Muscle of leg (tissue), 11 donors: ENCODE measurements around the gene BARHL1. TPM values are rescaled to one million over a fixed set of nuclear protein-coding genes. Genes with fewer than 3 reads are reported as not detected.
"Not testable (repeated sequence)": the region's sequence is repeated elsewhere in the genome, so short reads cannot be mapped to it uniquely, and the experiment has no call there.

Experiments used
- DNase-seq: peaks from one replicate; pipeline ENCODE4 v3.0.0; 2013
- H3K27ac ChIP-seq: one replicate; pipeline ENCODE4 v1.5.1; 2013; ENCODE audit warnings: mild to moderate bottlenecking, low read length, control low read depth
- H3K27me3 ChIP-seq: one replicate; pipeline ENCODE4 v1.6.1; 2013; ENCODE audit warnings: low read length; ENCODE audit not compliant: control insufficient read depth, insufficient read depth
- H3K36me3 ChIP-seq: one replicate; pipeline ENCODE4 v1.6.1; 2013; ENCODE audit warnings: low read length; ENCODE audit not compliant: control insufficient read depth, insufficient read depth
- H3K4me1 ChIP-seq: one replicate; pipeline ENCODE4 v1.6.1; 2013; ENCODE audit warnings: low read length; ENCODE audit not compliant: control insufficient read depth, insufficient read depth
- H3K4me3 ChIP-seq: one replicate; pipeline ENCODE4 v1.5.1; 2013; ENCODE audit warnings: low read length, control low read depth
- H3K9me3 ChIP-seq: replicated peaks from 2 replicates; pipeline ENCODE4 v1.6.1; 2013; ENCODE audit warnings: low read depth, low read length; ENCODE audit not compliant: control insufficient read depth
- WGBS: methylation state at CpG from one replicate; pipeline ENCODE4 v1.1.5; 2013; ENCODE audit warnings: missing lambda C conversion rate; ENCODE audit not compliant: insufficient coverage; 5-methylcytosine and 5-hydroxymethylcytosine counted together
- polyA plus RNA-seq, 8 donors: library from polyadenylated mRNA; unstranded; fragments of 120-200 nt; gene quantifications; one replicate each; pipeline versions ENCODE4 v1.2.1 to v1.2.3, GENCODE V29; 2013; ENCODE audit warnings: inconsistent platforms in 1 of 8, low replicate concordance in 1 of 8; ENCODE audit not compliant: insufficient read length in 8 of 8, insufficient read depth in 1 of 8
- total RNA-seq: library from RNA; stranded (reverse); fragments of 120-200 nt; gene quantifications from one replicate; pipeline ENCODE4 v1.2.4, GENCODE V29; 2013

The BARHL1 gene
- total and polyA plus RNA-seq, 9 donors, result not detected

DNA sequence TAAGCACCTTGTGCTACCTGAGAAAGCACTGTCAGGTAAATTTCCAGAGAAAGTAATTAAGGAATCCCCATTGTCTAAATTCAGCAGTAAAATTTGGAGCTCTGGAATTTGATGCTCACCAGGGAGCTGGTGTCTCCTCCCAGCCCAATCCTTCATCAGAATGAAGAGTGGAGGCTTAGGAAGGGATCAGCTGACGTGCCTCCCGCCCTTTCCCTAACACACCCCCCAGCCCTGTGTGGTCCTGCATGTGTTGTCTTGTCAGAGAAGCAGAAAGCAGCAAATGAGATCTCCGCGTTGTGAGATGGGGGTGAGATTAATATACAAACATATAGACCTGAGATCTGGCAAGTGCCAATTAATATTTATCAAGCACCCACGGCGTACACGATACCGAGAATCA is 26.9 kb upstream of the BARHL1 start:
- Histone ChIP-seq H3K27me3 (peaks cover 53% of the 10 kb centered on the region), H3K27ac (no peak overlapping the region), H3K9me3 (peaks cover 3% of the 10 kb centered on the region), H3K36me3 (no peaks in the 10 kb centered on the region), H3K4me3 (no peak overlapping the region), H3K4me1 (peaks cover 4% of the 10 kb centered on the region)
- no peak for DNase-seq
- WGBS, result 77% methylated on average over 4 of the region's 8 CpGs

DNA sequence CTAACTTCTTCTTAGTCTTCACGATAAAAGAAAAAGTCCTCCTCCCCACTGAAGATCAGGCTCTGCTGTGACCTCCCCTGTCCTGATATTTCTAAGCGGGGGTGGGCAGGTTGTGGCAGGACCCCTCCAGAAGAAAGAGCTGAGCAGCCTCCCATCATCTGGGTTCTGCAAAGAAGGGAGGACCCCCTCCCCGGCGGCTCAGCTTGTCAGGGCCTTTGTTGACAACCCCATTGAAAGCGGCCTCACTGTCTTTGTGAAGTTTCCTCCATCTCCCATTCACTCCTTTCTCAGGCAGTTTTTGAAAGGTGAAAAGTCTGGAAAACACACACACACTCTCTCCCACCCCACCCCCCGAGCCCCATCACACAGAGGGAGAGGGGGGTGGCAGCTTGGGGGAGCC is 26.2 kb upstream of the BARHL1 start:
- Histone ChIP-seq H3K4me1 (peaks cover 11% of the 10 kb centered on the region), H3K27me3 (peaks cover 58% of the 10 kb centered on the region), H3K27ac (no peak overlapping the region), H3K36me3 (no peaks in the 10 kb centered on the region), H3K4me3 (no peak overlapping the region), H3K9me3 (peaks cover 3% of the 10 kb centered on the region)
- 67% methylated on average over 1 of the region's 6 CpGs for WGBS
- DNase-seq, result no peak

DNA sequence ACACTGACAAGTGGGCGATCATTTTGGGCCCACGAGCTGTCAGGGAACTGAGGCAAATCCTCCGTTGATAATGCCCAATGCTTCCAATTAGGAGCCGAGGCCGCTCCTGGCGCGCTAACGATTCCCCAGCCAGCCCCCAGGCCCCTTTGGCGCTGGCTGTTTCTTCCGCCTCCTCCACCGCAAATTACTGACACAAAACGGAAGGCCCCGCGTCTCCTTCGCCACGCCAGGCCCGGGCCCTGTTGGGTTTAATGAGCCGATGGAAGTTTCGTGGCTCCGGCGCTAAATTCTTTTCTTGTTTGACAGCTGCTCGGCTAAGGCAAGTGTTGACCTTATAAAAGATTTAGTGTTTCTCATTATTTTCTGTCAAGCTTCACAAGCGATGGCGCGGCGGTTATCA is 25.7 kb upstream of the BARHL1 start:
- no peaks in the 10 kb centered on the region for H3K36me3 ChIP-seq
- WGBS, result 17% methylated on average over 12 of the region's 26 CpGs
- peaks cover 3% of the 10 kb centered on the region for H3K9me3 ChIP-seq
- peaks cover 59% of the 10 kb centered on the region for H3K27me3 ChIP-seq
- H3K27ac ChIP-seq, result no peak overlapping the region
- H3K4me1 ChIP-seq, result peaks cover 12% of the 10 kb centered on the region
- no peak for DNase-seq
- H3K4me3 ChIP-seq, result no peak overlapping the region

DNA sequence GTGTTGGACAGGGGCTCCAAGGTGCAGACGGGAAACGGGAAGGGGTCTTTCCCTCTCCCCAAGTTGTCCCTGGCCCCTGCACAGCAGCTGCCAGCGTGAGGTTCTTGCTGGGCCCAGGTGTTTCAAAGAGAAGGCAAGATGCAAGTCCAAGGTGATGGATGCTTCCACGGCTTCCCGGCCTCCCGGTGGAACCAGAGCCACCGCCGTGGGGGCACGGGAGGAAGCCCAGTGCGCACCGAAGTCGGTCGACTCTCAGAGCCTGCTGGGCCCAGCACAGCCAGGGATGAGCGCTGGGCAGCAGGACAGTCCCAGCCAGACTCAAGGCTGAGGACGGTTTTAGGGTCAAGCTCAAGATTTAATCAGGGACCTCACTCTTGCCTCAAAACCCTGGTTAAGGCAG is 25.2 kb upstream of the BARHL1 start:
- Histone ChIP-seq H3K36me3 (no peaks in the 10 kb centered on the region), H3K9me3 (peaks cover 3% of the 10 kb centered on the region), H3K4me3 (no peak overlapping the region), H3K4me1 (peaks cover 17% of the 10 kb centered on the region), H3K27me3 (peaks cover 61% of the 10 kb centered on the region), H3K27ac (no peak overlapping the region)
- DNase-seq, result no peak
- WGBS, result 73% methylated on average over 13 of the region's 15 CpGs

DNA sequence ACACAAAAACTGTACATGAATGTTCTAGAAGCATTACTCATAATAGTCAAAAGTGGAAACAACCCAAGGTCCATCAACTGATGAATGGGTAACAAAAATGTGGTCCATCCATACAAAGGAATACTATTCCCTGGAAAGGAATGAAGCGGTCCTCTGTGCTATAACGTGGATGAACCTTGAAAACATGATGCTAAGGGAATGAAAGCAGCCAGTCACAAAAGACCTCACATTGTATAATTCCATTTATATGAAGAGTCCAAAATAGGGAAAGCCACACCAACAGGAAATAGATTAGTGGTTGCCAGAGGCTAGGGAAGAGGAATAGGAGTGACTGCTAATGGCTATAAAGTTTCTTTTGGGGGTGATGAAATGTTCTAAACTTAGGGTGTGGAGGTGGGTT is 22.7 kb upstream of the BARHL1 start:
- Histone ChIP-seq H3K9me3 (no peaks in the 10 kb centered on the region), H3K27me3 (peaks cover 60% of the 10 kb centered on the region), H3K4me1 (peaks cover 18% of the 10 kb centered on the region), H3K4me3 (no peak overlapping the region), H3K27ac (no peak overlapping the region), H3K36me3 (no peaks in the 10 kb centered on the region)
- DNase-seq, result no peak
- WGBS, result no CpG with 5 or more reads among the region's 2 CpGs

DNA sequence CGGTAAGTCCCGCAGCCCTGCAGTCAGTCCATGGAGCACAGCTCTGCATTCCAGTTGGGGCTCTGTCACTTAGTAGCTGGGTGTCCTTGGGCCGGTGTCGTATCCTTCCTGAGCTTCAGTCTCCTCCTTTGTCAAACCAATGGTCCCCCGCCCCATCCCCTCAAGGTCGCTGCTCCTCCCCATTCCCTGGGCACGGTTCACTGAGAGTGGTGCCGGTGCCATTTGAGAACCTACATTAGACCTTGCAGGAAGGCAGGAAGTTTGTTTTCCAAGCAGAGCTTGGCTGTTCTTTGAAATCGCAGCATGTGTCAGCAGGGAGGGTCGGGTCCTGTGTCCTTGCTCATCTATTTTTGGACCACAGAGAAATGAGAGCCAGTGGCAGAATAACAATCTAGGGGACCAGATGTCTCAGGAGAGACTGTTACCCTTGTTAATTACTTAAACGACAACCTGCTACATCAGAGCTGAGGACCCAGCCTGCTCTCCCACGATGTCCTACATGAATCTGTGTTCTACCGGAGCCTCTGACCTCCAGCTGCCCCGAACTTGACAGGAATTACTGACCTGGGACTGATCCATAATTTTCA is 21.7 kb upstream of the BARHL1 start:
- H3K4me1 ChIP-seq, result peaks cover 18% of the 10 kb centered on the region
- H3K9me3 ChIP-seq, result no peaks in the 10 kb centered on the region
- no peak overlapping the region for H3K27ac ChIP-seq
- no peak overlapping the region for H3K4me3 ChIP-seq
- WGBS, result 22% methylated on average over 12 of the region's 14 CpGs
- H3K27me3 ChIP-seq, result peaks cover 53% of the 10 kb centered on the region
- no peaks in the 10 kb centered on the region for H3K36me3 ChIP-seq
- no peak for DNase-seq

DNA sequence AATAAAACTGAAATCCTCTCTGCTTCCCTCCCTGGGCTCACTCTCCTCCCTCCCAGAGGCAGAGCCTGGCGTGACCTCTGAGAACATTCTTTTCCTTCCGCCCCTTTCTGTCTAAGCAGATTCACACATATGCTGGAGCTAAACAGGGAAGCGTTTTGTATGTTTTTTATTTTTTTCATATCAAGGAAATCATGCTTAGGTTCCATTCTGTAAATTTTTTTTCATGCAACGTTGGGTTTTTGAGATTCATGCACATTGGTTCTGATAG is 20.2 kb upstream of the BARHL1 start:
- peaks cover 41% of the 10 kb centered on the region for H3K27me3 ChIP-seq

DNA sequence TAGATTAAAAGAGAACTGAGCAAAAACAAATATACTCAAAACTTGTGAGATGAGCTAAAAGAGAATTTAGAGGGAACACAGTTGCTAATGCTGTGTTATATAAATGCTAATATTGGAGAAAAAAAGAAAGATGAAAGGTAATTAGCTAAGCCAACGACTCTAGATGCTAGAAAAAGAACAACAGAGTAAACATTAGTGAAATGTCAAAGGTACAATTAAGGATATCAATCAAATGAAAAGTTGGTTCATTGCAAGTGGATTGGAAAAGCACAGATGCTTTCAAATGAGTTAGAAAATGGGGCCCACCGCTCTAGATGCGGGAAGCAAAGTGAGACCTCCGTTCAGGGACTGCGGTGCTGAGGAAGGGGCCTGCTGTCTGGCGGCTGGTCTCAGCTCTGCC is 17.9 kb upstream of the BARHL1 start:
- H3K27me3 ChIP-seq, result peaks cover 35% of the 10 kb centered on the region
- no peaks in the 10 kb centered on the region for H3K36me3 ChIP-seq
- DNase-seq, result no peak
- WGBS, result 61% methylated on average over 5 of the region's 6 CpGs
- no peak overlapping the region for H3K27ac ChIP-seq
- H3K4me1 ChIP-seq, result peaks cover 18% of the 10 kb centered on the region
- no peak overlapping the region for H3K4me3 ChIP-seq
- H3K9me3 ChIP-seq, result no peaks in the 10 kb centered on the region

More for the DNA sequence above, 20.2 kb upstream of the BARHL1 start:
- Histone ChIP-seq H3K36me3 (no peaks in the 10 kb centered on the region), H3K9me3 (no peaks in the 10 kb centered on the region), H3K4me1 (peaks cover 18% of the 10 kb centered on the region), H3K27ac (no peak overlapping the region), H3K4me3 (no peak overlapping the region)
- no CpG with 5 or more reads among the region's 4 CpGs for WGBS
- DNase-seq, result no peak

DNA sequence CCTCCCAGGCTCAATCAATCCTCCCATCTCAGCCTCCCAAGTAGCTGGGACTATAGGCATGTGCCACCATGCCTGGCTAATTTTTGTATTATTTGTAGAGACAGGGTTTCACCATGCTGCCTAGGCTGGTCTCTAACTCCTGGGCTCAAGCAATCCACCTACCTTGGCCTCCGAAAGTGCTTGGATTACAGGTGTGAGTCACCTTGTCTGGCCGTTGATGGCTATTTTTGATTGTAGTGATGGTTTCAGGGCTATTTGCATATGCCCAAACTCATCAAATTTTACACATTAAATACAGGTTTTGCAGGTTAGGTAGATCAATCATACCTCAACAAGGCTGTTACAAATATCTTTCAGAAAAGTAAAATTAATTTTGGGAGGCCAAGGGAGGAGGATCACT is 13.6 kb upstream of the BARHL1 start:
- no CpG with 5 or more reads among the region's 2 CpGs for WGBS
- DNase-seq, H3K9me3 ChIP-seq: not testable (repeated sequence)

DNA sequence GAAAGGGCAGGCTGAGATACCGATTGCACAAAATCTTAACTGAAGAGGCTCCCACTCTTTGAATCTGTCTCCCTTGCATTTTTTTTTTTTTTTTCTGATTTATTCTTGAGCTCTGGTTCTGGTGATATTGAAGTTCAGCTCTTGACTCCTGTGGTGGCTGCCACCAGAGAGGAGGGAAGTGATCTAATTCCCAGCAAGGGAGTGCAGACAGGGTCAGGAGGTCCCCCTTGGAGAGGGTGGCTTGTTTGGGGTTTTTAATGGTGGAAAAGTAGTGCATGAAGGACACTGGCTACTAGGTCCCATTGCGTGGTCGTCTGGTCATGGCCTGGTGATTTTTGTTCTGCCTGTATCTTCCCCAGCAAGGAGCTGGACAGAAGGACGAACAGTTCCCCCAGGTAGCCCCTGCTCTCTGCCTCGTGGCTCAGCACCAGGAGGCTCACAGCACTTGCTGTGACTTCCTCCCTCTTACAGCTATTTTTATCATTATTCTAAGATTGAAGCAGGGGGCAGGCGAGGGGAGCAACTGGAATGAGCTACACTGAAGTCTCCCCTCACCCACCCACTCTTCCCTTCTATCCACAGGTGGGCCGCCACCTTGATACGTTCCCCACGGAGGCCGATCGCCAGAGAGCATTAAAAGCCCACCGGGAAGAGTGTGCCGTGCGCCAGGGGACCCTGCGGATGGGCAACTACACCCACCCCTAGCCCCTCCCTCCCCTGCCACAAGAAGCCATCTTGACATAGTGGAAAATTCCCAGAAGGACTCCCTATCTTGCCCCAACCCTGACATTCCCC is 10.4 kb upstream of the BARHL1 start:
- Histone ChIP-seq H3K4me3 (no peak overlapping the region), H3K27me3 (peaks cover 36% of the 10 kb centered on the region), H3K27ac (no peak overlapping the region), H3K9me3 (no peaks in the 10 kb centered on the region), H3K36me3 (no peaks in the 10 kb centered on the region), H3K4me1 (no peaks in the 10 kb centered on the region)
- DNase-seq, result no peak
- WGBS, result 64% methylated on average over 13 of the region's 15 CpGs

More for the DNA sequence above, 13.6 kb upstream of the BARHL1 start:
- not testable (repeated sequence) for H3K4me1 ChIP-seq, H3K4me3 ChIP-seq, H3K36me3 ChIP-seq, H3K27ac ChIP-seq
- peaks cover 17% of the 10 kb centered on the region for H3K27me3 ChIP-seq
